ENCODE measurements around the gene ZBTB9.

- TF ChIP-seq CTCF (IDR thresholded peaks at IDR 0.05 in 4 of 5, conservative IDR thresholded peaks at IDR 0.05 in 1 of 5) = no peak
- TF ChIP-seq POLR2A (IDR thresholded peaks at IDR 0.05) = no peak
Observed at GRCh38 chr6:33429750-33430052, 24.7 kb upstream of the ZBTB9 start.

Measured in gastrocnemius medialis (tissue), 4 donors.